ENCODE data around the gene C17orf78. TPM values are rescaled to one million over a fixed set of nuclear protein-coding genes. Genes with fewer than 3 reads are reported as not detected.
A peak's percentile ranks its signal among the peaks of the same experiment; 100 is the strongest.
"Not testable (repeated sequence)": the region's sequence is repeated elsewhere in the genome, so short reads cannot be mapped to it uniquely, and the experiment has no call there.

C17orf78 gene
- total RNA-seq = not detected

DNA sequence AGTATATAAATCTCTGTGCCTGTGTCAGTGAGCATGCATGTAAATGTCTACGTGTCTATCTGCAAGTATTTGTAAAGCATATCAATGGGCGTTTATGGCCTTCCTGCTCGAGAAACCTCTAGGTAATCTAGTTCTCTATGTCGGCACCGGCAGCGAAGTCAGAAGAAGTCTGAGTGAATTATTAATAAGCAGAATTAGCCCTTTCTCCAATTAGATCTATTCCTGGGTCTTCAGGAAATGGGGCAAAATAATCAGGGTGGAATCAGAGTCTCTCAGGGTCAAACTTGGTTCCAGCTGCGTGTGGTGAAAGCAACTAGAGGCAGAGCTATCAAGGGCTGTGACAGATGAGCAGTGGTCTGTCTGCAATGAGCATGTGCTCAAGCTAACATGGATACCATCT is at the start of gene C17orf78:
TSS of gene C17orf78 (plus strand) at position 280 of the 400 bp plus-strand sequence. CDS start at position 388, 108 bp downstream.
- Mint-ChIP-seq H3K27me3 (ENCODE audit: low read depth) (no peaks in the 10 kb centered on the region), H3K4me3 (no peak within 1 kb of the TSS), H3K27ac (no peak within 1 kb of the TSS), H3K36me3 (ENCODE audit: low read depth) (no peaks in the 10 kb centered on the region), H3K4me1 (ENCODE audit: low read depth) (peaks cover 12% of the 10 kb centered on the region), H3K9me3 (ENCODE audit: insufficient read depth) (no peaks in the 10 kb centered on the region)
- ATAC-seq (no peak), DNase-seq (no peak)
- ChIA-PET CTCF (interaction anchor here (0.7 to 4.2 kb wide), 5 partner anchors 10 to 532 kb away, joined by 3 to 85 read pairs (median 5); no protein-coding TSS in a partner anchor), POLR2A (no interaction called here)

DNA sequence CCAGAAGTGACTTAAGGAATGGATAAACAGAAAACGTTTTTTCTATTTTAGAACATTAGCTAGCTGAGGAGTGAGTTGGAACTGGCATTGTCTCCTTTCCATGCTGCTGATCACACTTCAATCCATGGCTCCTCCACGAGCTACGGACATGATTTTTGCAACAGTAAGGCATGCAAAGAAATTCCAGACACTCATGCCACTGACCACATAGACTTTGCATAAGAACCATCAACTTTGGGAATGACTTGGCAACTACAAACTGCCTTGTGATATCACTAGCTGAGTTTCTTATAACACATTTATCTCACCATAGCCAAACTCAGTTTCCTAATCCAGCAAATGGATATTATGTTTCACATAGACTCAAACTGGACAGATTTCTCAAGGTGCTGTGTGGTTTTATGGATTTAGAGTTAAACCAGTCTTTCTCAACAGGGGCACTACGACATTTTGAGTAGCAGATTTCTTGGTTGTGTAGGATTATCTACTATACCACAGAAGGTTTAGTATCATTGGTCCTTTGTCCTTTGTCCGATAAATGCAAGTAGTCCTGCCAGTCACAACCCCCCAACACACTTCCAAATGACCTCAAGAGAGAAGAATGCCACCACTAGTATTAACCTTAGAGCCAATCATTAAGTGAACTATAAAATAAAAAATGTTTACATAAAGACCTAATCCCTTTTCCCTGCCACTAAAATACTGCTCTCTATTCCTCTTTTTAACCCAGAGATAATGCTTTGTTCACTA is 48.3 kb upstream of the C17orf78 start:
- H3K4me3 Mint-ChIP-seq = no peak overlapping the region
- peaks cover 29% of the 10 kb centered on the region for H3K36me3 Mint-ChIP-seq (ENCODE audit: low read depth)
- POLR2A ChIA-PET = no interaction called here

DNA sequence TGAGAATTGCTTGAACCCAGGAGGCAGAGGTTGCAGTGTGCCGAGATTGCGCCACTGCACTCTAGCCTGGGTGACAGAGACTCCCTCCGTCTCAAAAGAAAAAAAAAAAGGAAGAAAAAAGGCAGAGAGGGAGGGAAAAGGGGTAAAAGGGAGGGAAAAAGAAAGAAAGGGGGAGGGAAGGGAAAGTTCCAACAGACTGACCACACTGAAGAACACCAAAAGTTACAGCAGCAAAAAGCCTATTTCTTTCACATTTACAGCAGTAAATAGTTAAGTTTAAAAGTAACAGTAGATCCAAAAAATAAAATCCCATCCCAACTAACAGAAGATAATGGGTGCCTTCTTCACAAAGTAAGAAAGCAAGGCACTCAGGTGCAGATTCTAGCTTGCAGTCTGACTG is 36.9 kb upstream of the C17orf78 start:
- CTCF ChIA-PET = no interaction called here
- H3K4me1 Mint-ChIP-seq (ENCODE audit: low read depth) = no peaks in the 10 kb centered on the region
- H3K9me3 Mint-ChIP-seq (ENCODE audit: insufficient read depth) = no peaks in the 10 kb centered on the region
- no peak for ATAC-seq
- no peak overlapping the region for H3K4me3 Mint-ChIP-seq
- H3K27ac Mint-ChIP-seq = no peak overlapping the region
- peaks cover 33% of the 10 kb centered on the region for H3K36me3 Mint-ChIP-seq (ENCODE audit: low read depth)
- POLR2A ChIA-PET = no interaction called here
- H3K27me3 Mint-ChIP-seq (ENCODE audit: low read depth) = no peaks in the 10 kb centered on the region
- no peak for DNase-seq

More for the DNA sequence above, 48.3 kb upstream of the C17orf78 start:
- H3K27ac Mint-ChIP-seq = no peak overlapping the region
- H3K27me3 Mint-ChIP-seq (ENCODE audit: low read depth) = no peaks in the 10 kb centered on the region
- ATAC-seq (no peak), DNase-seq (no peak)
- H3K4me1 Mint-ChIP-seq (ENCODE audit: low read depth) = no peaks in the 10 kb centered on the region
- H3K9me3 Mint-ChIP-seq (ENCODE audit: insufficient read depth) = no peaks in the 10 kb centered on the region
- CTCF ChIA-PET = no interaction called here

DNA sequence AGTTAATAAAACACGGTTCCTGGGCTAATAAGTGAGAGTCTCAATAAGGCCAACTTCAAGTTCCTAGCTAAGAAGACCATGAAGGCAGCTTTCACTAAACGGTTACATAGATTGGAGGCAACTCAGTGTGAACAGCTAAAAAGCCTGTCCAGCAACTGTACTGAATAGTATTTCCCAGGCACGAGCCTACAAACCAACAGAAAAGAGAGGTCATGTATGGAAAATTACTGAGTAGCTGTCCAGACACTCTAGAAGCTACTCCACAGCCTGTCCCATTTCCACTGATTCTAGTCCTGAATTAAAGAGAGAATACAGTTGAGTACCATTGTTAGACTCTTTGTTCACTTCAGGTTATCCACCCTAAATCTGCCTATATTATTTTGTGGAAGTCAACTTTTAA is 36.5 kb upstream of the C17orf78 start:
- CTCF ChIA-PET = no interaction called here
- no peak overlapping the region for H3K4me3 Mint-ChIP-seq
- ATAC-seq (no peak), DNase-seq (no peak)
- H3K27me3 Mint-ChIP-seq (ENCODE audit: low read depth) = no peaks in the 10 kb centered on the region
- H3K9me3 Mint-ChIP-seq (ENCODE audit: insufficient read depth) = no peaks in the 10 kb centered on the region
- no peak overlapping the region for H3K27ac Mint-ChIP-seq
- no peaks in the 10 kb centered on the region for H3K4me1 Mint-ChIP-seq (ENCODE audit: low read depth)
- POLR2A ChIA-PET = interaction anchor here (1.3 kb wide), 1 partner anchor 20 kb away, joined by 3 read pairs; no protein-coding TSS in a partner anchor
- peaks cover 33% of the 10 kb centered on the region for H3K36me3 Mint-ChIP-seq (ENCODE audit: low read depth)

DNA sequence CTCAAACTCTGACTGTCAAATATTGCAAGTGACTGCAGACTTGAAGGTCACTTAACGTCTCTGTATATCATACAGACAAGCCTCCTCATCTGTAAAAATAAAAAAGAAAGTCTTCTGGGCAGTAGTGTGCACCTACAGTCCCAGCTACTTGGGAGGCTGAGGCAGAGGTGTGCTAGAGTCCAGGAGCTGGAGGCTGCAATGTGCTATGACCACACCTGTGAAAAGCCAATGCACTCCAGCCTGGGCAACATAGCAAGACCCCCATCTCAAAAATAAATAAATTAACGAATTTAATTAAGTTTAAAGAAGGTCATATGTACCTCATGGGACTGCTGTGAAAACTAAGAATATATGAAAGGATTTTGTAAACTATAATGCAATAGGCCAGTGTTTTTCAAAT is 35.0 kb upstream of the C17orf78 start:
- H3K27ac Mint-ChIP-seq = no peak overlapping the region
- ATAC-seq (no peak), DNase-seq (no peak)
- H3K36me3 Mint-ChIP-seq (ENCODE audit: low read depth) = peaks cover 33% of the 10 kb centered on the region
- H3K4me1 Mint-ChIP-seq (ENCODE audit: low read depth) = peaks cover 3% of the 10 kb centered on the region
- ChIA-PET CTCF (interaction anchor here (1.1 kb wide), 1 partner anchor 33 kb away, joined by 4 read pairs; no protein-coding TSS in a partner anchor), POLR2A (interaction anchor here (1.3 kb wide), 1 partner anchor 18 kb away, joined by 3 read pairs; no protein-coding TSS in a partner anchor)
- H3K9me3 Mint-ChIP-seq (ENCODE audit: insufficient read depth) = no peaks in the 10 kb centered on the region
- H3K4me3 Mint-ChIP-seq = no peak overlapping the region
- H3K27me3 Mint-ChIP-seq (ENCODE audit: low read depth) = no peaks in the 10 kb centered on the region

DNA sequence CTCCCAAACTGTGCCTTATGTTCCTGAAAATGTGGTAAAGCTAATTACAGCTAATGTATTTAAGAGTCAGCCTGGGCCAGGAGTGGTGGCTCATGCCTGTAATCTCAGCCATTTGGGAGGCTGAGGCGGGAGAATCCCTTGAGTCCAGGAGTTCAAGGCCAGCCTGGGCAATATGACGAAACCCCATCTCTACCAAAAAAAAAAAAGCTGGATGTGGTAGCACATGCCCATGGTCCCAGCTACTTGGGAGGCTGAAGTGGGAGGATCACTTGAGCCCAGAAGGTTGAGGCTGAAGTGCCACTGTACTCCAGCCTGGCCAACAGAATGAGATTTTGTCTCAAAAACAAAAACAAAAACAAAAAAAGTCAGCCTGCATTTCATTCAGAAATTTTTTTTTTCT is 33.2 kb upstream of the C17orf78 start:
- ChIA-PET CTCF (no interaction called here), POLR2A (interaction anchor here (0.6 kb wide), 1 partner anchor 77 kb away, joined by 3 read pairs; no protein-coding TSS in a partner anchor)

DNA sequence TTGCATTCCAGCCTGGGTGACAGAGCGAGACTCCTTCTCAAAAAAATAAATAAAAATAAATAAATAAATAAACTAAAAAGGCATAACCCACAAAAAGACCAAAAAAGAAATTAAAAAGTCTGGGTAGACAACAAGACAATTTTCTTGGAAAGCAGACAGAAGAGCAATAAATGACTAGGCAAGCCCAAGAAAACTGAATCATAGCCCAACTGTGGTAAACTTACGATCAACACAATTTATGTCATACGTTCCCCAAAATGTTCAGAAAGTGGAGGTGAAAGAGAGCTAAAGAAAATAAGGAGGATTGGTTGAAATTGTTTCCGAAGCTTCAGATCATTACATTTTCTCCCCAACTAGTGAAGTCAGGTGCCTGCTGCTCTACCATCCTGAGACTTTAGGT is 31.3 kb upstream of the C17orf78 start:
- Mint-ChIP-seq H3K36me3 (ENCODE audit: low read depth) (peaks cover 28% of the 10 kb centered on the region), H3K4me1 (ENCODE audit: low read depth) (peaks cover 3% of the 10 kb centered on the region), H3K27me3 (ENCODE audit: low read depth) (no peaks in the 10 kb centered on the region), H3K27ac (no peak overlapping the region), H3K9me3 (ENCODE audit: insufficient read depth) (no peaks in the 10 kb centered on the region), H3K4me3 (no peak overlapping the region)
- ChIA-PET CTCF (interaction anchor here (2.5 kb wide), 1 partner anchor 53 kb away, joined by 7 read pairs; no protein-coding TSS in a partner anchor), POLR2A (no interaction called here)
- DNase-seq (no peak), ATAC-seq (no peak)

More for the DNA sequence above, 33.2 kb upstream of the C17orf78 start:
- no peak for DNase-seq
- H3K36me3 Mint-ChIP-seq (ENCODE audit: low read depth) = peaks cover 30% of the 10 kb centered on the region
- no peaks in the 10 kb centered on the region for H3K9me3 Mint-ChIP-seq (ENCODE audit: insufficient read depth)
- no peak overlapping the region for H3K4me3 Mint-ChIP-seq
- H3K4me1 Mint-ChIP-seq (ENCODE audit: low read depth) = peaks cover 3% of the 10 kb centered on the region
- no peak for ATAC-seq
- H3K27me3 Mint-ChIP-seq (ENCODE audit: low read depth) = no peaks in the 10 kb centered on the region
- no peak overlapping the region for H3K27ac Mint-ChIP-seq

DNA sequence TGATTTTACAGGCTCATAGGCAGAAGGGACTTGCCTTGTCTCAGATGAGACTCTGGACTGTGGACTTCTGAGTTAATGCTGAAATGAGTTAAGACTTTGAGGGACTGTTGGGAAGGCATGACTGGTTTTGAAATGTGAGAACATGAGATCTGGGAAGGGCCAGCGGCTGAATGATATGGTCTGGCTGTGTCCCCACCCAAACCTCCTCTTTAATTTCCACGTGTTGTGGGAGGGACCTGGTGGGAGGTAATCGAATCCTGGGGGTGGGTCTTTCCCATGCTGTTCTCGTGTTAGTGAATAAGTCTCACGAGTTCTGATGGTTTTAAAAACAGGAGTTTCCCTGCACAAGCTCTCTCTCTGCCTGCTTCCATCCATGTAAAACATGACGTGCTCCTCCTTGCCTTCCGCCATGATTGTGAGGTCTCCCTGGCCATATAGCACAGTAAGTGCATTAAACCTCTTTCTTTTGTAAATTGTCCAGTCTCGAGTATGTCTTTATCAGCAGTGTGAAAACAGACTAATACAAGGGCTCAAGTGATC is 28.9 kb upstream of the C17orf78 start:
- H3K4me3 Mint-ChIP-seq; DNase-seq; H3K27me3 Mint-ChIP-seq (ENCODE audit: low read depth); H3K4me1 Mint-ChIP-seq (ENCODE audit: low read depth); POLR2A ChIA-PET; H3K9me3 Mint-ChIP-seq (ENCODE audit: insufficient read depth); H3K27ac Mint-ChIP-seq; ATAC-seq: not testable (repeated sequence)
- peaks cover 21% of the 10 kb centered on the region for H3K36me3 Mint-ChIP-seq (ENCODE audit: low read depth)
- CTCF ChIA-PET = interaction anchor here (1.7 kb wide), 1 partner anchor 12 kb away, joined by 7 read pairs; no protein-coding TSS in a partner anchor

DNA sequence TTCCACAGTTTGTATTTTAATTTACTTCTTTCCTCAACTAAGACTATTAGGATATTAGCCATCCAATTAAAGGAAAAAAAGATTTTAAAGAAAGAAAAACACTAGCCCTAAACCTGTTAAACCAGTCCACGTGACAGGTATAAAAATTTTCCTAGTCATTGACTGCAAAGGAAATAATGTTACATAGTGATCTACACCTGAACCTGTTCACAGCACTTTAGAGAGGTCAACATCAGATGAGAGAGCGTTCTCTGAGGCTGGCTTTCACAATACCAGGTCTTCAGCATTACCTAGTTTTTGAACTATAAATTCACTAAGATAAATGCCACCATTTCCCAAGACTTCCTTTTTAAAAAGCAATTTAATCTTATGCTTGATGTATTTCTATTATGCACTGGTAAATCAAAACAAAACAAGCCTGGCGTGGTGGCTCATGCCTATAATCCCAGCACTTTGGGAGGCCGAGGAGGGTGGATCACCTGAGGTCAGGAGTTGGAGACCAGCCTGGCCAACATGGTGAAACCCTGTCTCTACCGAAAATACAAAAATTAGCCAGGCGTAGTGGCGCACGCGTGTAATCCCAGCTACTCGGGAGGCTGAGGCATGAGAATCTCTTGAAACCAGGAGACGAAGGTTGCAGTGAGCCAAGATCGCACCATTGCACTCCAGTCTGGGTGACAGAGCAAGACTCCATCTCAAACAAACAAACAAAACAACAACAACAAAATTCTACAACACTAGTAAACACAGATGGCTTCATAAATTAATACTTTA is 18.8 kb upstream of the C17orf78 start:
- peak overlapping the region; percentile 88 for H3K4me3 Mint-ChIP-seq
- DNase-seq; H3K9me3 Mint-ChIP-seq (ENCODE audit: insufficient read depth); H3K27ac Mint-ChIP-seq; CTCF ChIA-PET; POLR2A ChIA-PET; H3K36me3 Mint-ChIP-seq (ENCODE audit: low read depth); H3K27me3 Mint-ChIP-seq (ENCODE audit: low read depth); ATAC-seq: not testable (repeated sequence)
- peaks cover 28% of the 10 kb centered on the region for H3K4me1 Mint-ChIP-seq (ENCODE audit: low read depth)

DNA sequence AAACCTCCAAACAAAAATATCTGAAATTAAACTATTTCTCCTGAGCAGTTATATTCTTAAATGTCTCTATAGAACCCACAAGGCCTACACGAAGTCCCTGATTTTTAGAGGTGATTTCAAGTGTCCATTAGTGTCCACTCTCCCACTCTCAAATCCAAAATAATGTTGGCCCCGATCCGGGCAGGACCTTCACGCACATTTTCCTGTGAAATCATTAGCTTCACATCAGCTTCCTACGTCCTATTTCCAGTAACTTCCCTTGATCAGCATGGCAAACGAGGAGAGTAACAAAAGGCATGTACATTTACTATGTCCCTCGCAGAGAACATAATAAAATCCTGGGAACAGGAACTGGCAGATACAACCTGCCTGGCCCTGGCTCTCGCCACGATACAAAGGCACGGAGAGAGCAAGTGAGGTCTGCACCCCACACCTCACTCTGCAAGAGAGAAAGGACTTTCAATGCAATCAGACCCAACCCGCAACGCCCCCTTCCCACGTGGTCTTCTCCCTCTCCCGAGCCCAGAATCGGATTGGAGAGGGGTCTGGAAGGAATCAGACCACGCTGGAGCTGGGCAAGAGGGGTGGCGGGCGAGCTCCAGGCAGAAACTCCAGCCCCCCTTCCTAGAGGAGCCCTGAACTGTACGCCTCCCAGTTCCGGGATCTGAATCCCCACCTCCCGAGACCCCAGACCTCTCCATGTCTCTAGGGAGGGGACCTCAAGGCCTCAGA is 17.5 kb upstream of the C17orf78 start:
- ChIA-PET CTCF (interaction anchor here (2.1 to 2.4 kb wide), 2 partner anchors 10 to 15 kb away, joined by 7 to 21 read pairs; no protein-coding TSS in a partner anchor), POLR2A (interaction anchor here (0.6 to 1.3 kb wide), 3 partner anchors 18 to 130 kb away, joined by 3 to 4 read pairs (median 3); partner anchors contain the start of genes ACACA and TADA2A)
- H3K36me3 Mint-ChIP-seq (ENCODE audit: low read depth) = peaks cover 5% of the 10 kb centered on the region
- H3K27ac Mint-ChIP-seq = peak overlapping the region; percentile 81
- peaks cover 28% of the 10 kb centered on the region for H3K4me1 Mint-ChIP-seq (ENCODE audit: low read depth)
- peak; percentile 57 for DNase-seq
- peak overlapping the region; percentile 88 for H3K4me3 Mint-ChIP-seq
- no peaks in the 10 kb centered on the region for H3K27me3 Mint-ChIP-seq (ENCODE audit: low read depth)
- H3K9me3 Mint-ChIP-seq (ENCODE audit: insufficient read depth) = no peaks in the 10 kb centered on the region
- ATAC-seq = peak; percentile 17

Data from activated CD8-positive, alpha-beta T cell treated with anti-CD3 and anti-CD28 coated beads, Interleukin-2, amount 10 ng/mL, durations not matched to agents 7 days and 5 days (primary cell).